ENCODE measurements around the gene RPL9.

DNA sequence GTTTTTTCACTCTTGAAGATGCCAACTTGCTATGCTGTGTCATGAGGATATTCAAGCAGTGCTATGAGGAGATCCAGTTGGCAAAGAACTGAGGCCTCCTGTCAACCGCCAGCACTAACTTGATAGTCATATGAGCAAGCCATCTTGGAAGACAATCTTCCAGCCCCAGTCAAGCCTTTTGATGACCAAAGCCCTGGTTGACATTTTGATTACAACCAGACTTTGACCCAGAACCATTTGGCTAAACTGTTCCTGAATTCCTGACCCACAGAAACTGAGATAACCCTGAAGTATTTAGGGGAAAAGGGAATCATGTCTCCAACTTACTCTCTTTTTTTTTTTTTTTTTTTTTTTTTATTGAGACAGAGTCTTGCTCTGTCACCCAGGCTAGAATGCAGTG lies 35.6 kb upstream of the RPL9 start:
- TF ChIP-seq CTCF (IDR thresholded peaks at IDR 0.05 in 2 of 3, conservative IDR thresholded peaks at IDR 0.05 in 1 of 3; ENCODE audit: borderline replicate concordance in 1 of 3, insufficient read depth in 1 of 3, low read depth in 2 of 3, low read length in 2 of 3) (no peak), POLR2AphosphoS5 (IDR thresholded peaks at IDR 0.05; ENCODE audit: low read depth, low read length) (no peak), JUND (IDR thresholded peaks at IDR 0.05) (no peak), MAX (IDR thresholded peaks at IDR 0.05) (no peak), FOSL1 (IDR thresholded peaks at IDR 0.05; ENCODE audit: low read depth) (no peak), EZH2 (IDR thresholded peaks at IDR 0.05) (no peak), CBX3 (IDR thresholded peaks at IDR 0.05; ENCODE audit: low read depth) (no peak), EZH2phosphoT487 (IDR thresholded peaks at IDR 0.05; ENCODE audit: borderline replicate concordance) (no peak), POLR2A (IDR thresholded peaks at IDR 0.05; ENCODE audit: borderline replicate concordance, extremely low read depth, insufficient read depth, insufficient read length) (no peak), ZNF274 (IDR thresholded peaks at IDR 0.05; ENCODE audit: low read depth, low read length) (no peak), CEBPB (IDR thresholded peaks at IDR 0.05; ENCODE audit: low read depth) (no peak), YY1 (IDR thresholded peaks at IDR 0.05; ENCODE audit: extremely low read depth, insufficient replicate concordance, low read depth, low read length) (no peak)

All from HCT116 (cell line).